ENCODE results near the gene CAPN2. TPM values are rescaled to one million over a fixed set of nuclear protein-coding genes. Genes with fewer than 3 reads are reported as not detected.

The CAPN2 gene
- total RNA-seq, 1 experiment from 2014 or later, result 1,259 TPM

DNA sequence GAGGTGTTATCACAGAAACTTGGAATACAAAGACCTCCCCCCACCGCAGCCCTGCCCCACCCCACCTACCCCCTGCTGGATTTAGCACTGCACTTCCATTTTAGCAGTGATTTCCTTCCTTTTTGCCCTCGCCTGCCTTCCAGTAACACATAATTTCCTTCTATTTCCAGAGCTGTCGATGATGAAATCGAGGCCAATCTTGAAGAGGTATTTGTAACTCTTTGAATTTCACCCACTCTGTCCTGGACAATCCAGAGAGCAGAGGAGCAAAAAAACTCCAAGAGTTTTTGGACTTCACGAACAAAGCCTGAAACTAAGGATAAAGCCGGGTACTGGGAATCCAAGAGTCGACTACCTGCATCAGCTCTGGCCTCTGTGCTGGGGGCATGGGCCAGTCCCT, 49.1 kb downstream of the CAPN2 start:
- Histone ChIP-seq H3K9ac (ENCODE audit: low read length) (no peak overlapping the region), H3K9me3 (ENCODE audit: low read length) (no peaks in the 10 kb centered on the region), H3K4me3 (ENCODE audit: low read length) (no peak overlapping the region), H3F3A (ENCODE audit: low read length, unreplicated experiment) (no peaks in the 10 kb centered on the region), H3K27me3 (ENCODE audit: low read length) (no peaks in the 10 kb centered on the region), H3K9me2 (replicated peaks; ENCODE audit: low read length) (no peaks in the 10 kb centered on the region), H2AFZ (ENCODE audit: low read length) (no peak overlapping the region), H3K36me3 (ENCODE audit: low read depth, low read length) (peaks cover 97% of the 10 kb centered on the region), H4K20me1 (ENCODE audit: low read length) (no peaks in the 10 kb centered on the region), H3K4me2 (ENCODE audit: low read length) (no peak overlapping the region), H3K27ac (ENCODE audit: low read length) (no peak overlapping the region), H3K4me1 (ENCODE audit: insufficient read depth, low read length) (no peaks in the 10 kb centered on the region), H3K79me2 (ENCODE audit: low read length) (no peaks in the 10 kb centered on the region)
- DNase-seq (no peak), ATAC-seq (no peak)
- ChIA-PET POLR2A (ENCODE audit: unreplicated experiment) (interaction anchor here (0.5 kb wide), 1 partner anchor 53 kb away, joined by 6 read pairs; no protein-coding TSS in a partner anchor), CTCF (no interaction called here)
- TF ChIP-seq EZH2phosphoT487 (IDR thresholded peaks at IDR 0.05; ENCODE audit: borderline replicate concordance, low read length) (no peak), CTCF (conservative IDR thresholded peaks at IDR 0.05; ENCODE audit: low read depth, low read length) (no peak), EZH2 (IDR thresholded peaks at IDR 0.05; ENCODE audit: low read length, unreplicated experiment) (no peak)
- intact Hi-C loops (cut with micrococcal nuclease), result no loop called here
- BruUV-seq (replicated peaks), result no TSS peak

- H2AFZ ChIP-seq (ENCODE audit: low read length), result no peak overlapping the region
- ATAC-seq, result no peak
- POLR2A ChIA-PET (ENCODE audit: unreplicated experiment), result no interaction called here
- no peaks in the 10 kb centered on the region for H3K79me2 ChIP-seq (ENCODE audit: low read length)
- H3K4me2 ChIP-seq (ENCODE audit: low read length), result no peak overlapping the region
- CTCF ChIA-PET, result no interaction called here
- DNase-seq, result no peak
- no peak overlapping the region for H3K9ac ChIP-seq (ENCODE audit: low read length)
- H3F3A ChIP-seq (ENCODE audit: low read length, unreplicated experiment), result no peaks in the 10 kb centered on the region
- intact Hi-C loops (cut with micrococcal nuclease), result no loop called here
- peaks cover 82% of the 10 kb centered on the region for H3K36me3 ChIP-seq (ENCODE audit: low read depth, low read length)
- H3K9me3 ChIP-seq (ENCODE audit: low read length), result no peaks in the 10 kb centered on the region
- TF ChIP-seq EZH2 (IDR thresholded peaks at IDR 0.05; ENCODE audit: low read length, unreplicated experiment) (no peak), EZH2phosphoT487 (IDR thresholded peaks at IDR 0.05; ENCODE audit: borderline replicate concordance, low read length) (no peak), CTCF (conservative IDR thresholded peaks at IDR 0.05; ENCODE audit: low read depth, low read length) (no peak)
- no peaks in the 10 kb centered on the region for H3K27me3 ChIP-seq (ENCODE audit: low read length)
- H4K20me1 ChIP-seq (ENCODE audit: low read length), result no peaks in the 10 kb centered on the region
- H3K27ac ChIP-seq (ENCODE audit: low read length), result no peak overlapping the region
- no peaks in the 10 kb centered on the region for H3K4me1 ChIP-seq (ENCODE audit: insufficient read depth, low read length)
- H3K9me2 ChIP-seq (replicated peaks; ENCODE audit: low read length), result no peaks in the 10 kb centered on the region
- H3K4me3 ChIP-seq (ENCODE audit: low read length), result no peak overlapping the region
- BruUV-seq (replicated peaks), result no TSS peak
Observed at GRCh38 chr1:223763251-223763650, 50.9 kb downstream of the CAPN2 start.

GRCh38 chr1:223763881-223764280, 51.5 kb downstream of the CAPN2 start:
- Histone ChIP-seq H2AFZ (ENCODE audit: low read length) (no peak overlapping the region), H3K4me1 (ENCODE audit: insufficient read depth, low read length) (peaks cover 2% of the 10 kb centered on the region; the same call in 1 of the 2 replicates), H4K20me1 (ENCODE audit: low read length) (no peaks in the 10 kb centered on the region), H3K79me2 (ENCODE audit: low read length) (no peaks in the 10 kb centered on the region), H3K27ac (ENCODE audit: low read length) (no peak overlapping the region), H3K4me3 (ENCODE audit: low read length) (no peak overlapping the region), H3F3A (ENCODE audit: low read length, unreplicated experiment) (no peaks in the 10 kb centered on the region), H3K4me2 (ENCODE audit: low read length) (no peak overlapping the region), H3K9me3 (ENCODE audit: low read length) (no peaks in the 10 kb centered on the region), H3K36me3 (ENCODE audit: low read depth, low read length) (peaks cover 77% of the 10 kb centered on the region), H3K9ac (ENCODE audit: low read length) (no peak overlapping the region), H3K9me2 (replicated peaks; ENCODE audit: low read length) (no peaks in the 10 kb centered on the region), H3K27me3 (ENCODE audit: low read length) (no peaks in the 10 kb centered on the region)
- no TSS peak for BruUV-seq (replicated peaks)
- POLR2A ChIA-PET (ENCODE audit: unreplicated experiment), result no interaction called here
- ATAC-seq, result no peak
- no peak for TF ChIP-seq CTCF (conservative IDR thresholded peaks at IDR 0.05; ENCODE audit: low read depth, low read length)
- TF ChIP-seq EZH2phosphoT487 (IDR thresholded peaks at IDR 0.05; ENCODE audit: borderline replicate concordance, low read length), result no peak
- TF ChIP-seq EZH2 (IDR thresholded peaks at IDR 0.05; ENCODE audit: low read length, unreplicated experiment), result no peak
- intact Hi-C loops (cut with micrococcal nuclease), result no loop called here
- CTCF ChIA-PET, result no interaction called here
- no peak for DNase-seq
